ENCODE data around the gene TNS1.

- no peak for TF ChIP-seq CTCF (IDR thresholded peaks at IDR 0.05; ENCODE audit: insufficient read depth, low read depth, low read length)
- TF ChIP-seq EZH2 (IDR thresholded peaks at IDR 0.05; ENCODE audit: insufficient read depth, low read length) = no peak
Observed at GRCh38 chr2:217980591-217980990, 22.2 kb downstream of the TNS1 start.
